GM12878 (cell line): ENCODE results near the gene LRSAM1. TPM values are rescaled to one million over a fixed set of nuclear protein-coding genes. Genes with fewer than 3 reads are reported as not detected.

ENCODE experiments used
- ATAC-seq: fragments of 200-7000 bp; cut with Tn5 transposase; 3 replicates; pipeline ENCODE4 v1.9.1; 2020; ENCODE audit warnings: mild to moderate bottlenecking, moderate library complexity
- BruUV-seq: library from RNA; stranded (reverse); fragments of 400-500 nt; replicated peaks from 2 replicates; lab custom pipeline; 2021; lab: Mats Ljungman, UMichigan
- CTCF ChIA-PET: fragments of 300-600 bp; sonication (Branson Sonifier 250); formaldehyde crosslinking; extraction: SDS; loops from one replicate; lab custom pipeline; 2021; ENCODE audit warnings: inconsistent platforms; lab: Yijun Ruan, JAX
- POLR2A ChIA-PET: fragments of 350-600 bp; formaldehyde crosslinking; extraction: SDS; loops from one replicate; lab custom pipeline; 2021; ENCODE audit warnings: inconsistent platforms; lab: Charles Lee
- RAD21 ChIA-PET: fragments of 300-600 bp; sonication (Branson Sonifier 250); formaldehyde crosslinking; loops from one replicate; lab custom pipeline; 2023; ENCODE audit warnings: antibody characterized with exemption; ENCODE audit not compliant: unreplicated experiment; lab: Charles Lee
- SMC1A ChIA-PET: fragments of 300-600 bp; sonication (Branson Sonifier 250); formaldehyde crosslinking; loops from one replicate; lab custom pipeline; 2023; ENCODE audit not compliant: unreplicated experiment, uncharacterized antibody; lab: Charles Lee
- DNase-seq: peaks from one replicate; pipeline ENCODE4 v3.0.0-alpha.2; 2011; ENCODE audit warnings: low read depth, low spot score
- FAIRE-seq: peaks from 3 replicates; lab custom pipeline; 2011; peaks lifted over from hg19 to GRCh38; lab: Jason Lieb, UNC
- H2AFZ ChIP-seq: 2 replicates; pipeline ENCODE4 v1.6.0; 2011; ENCODE audit warnings: low read depth, low read length, control low read depth; ENCODE audit not compliant: control insufficient read depth
- H3K27ac ChIP-seq: 2 replicates; pipeline ENCODE4 v1.5.1; 2011; ENCODE audit warnings: control low read depth; ENCODE audit not compliant: control insufficient read depth, insufficient read depth
- H3K27me3 ChIP-seq, 2 experiments: replicated peaks in 1 of 2; 2 replicates each; pipeline versions ENCODE4 v1.6.0 to v1.6.1; 2011; ENCODE audit warnings: low read length in 1 of 2; ENCODE audit not compliant: control insufficient read depth in 2 of 2, insufficient read depth in 2 of 2
- H3K36me3 ChIP-seq, 2 experiments: 2 replicates each; pipeline ENCODE4 v1.5.1; 2011; ENCODE audit warnings: low read length in 1 of 2; ENCODE audit not compliant: control insufficient read depth in 2 of 2, insufficient read depth in 2 of 2
- H3K4me1 ChIP-seq: 2 replicates; pipeline ENCODE4 v1.6.1; 2011; ENCODE audit warnings: mild to moderate bottlenecking, low read length, moderate library complexity, mixed read lengths; ENCODE audit not compliant: control insufficient read depth, insufficient read depth
- H3K4me2 ChIP-seq: 2 replicates; pipeline ENCODE4 v1.6.0; 2011; ENCODE audit warnings: control low read depth; ENCODE audit not compliant: control insufficient read depth, insufficient read depth
- H3K4me3 ChIP-seq: fragments of 200-600 bp; sonication (generic); 2 replicates; pipeline ENCODE4 v1.5.1; 2016
- H3K79me2 ChIP-seq: 2 replicates; pipeline ENCODE4 v1.6.0; 2011; ENCODE audit warnings: low read length; ENCODE audit not compliant: control insufficient read depth, insufficient read depth
- H3K9ac ChIP-seq: 2 replicates; pipeline ENCODE4 v1.8.0; 2011; ENCODE audit warnings: low read length, control low read depth, mixed read lengths; ENCODE audit not compliant: control insufficient read depth, insufficient read depth
- H3K9me3 ChIP-seq: replicated peaks from 3 replicates; pipeline ENCODE4 v1.5.1; 2011; ENCODE audit warnings: mild to moderate bottlenecking, low read length; ENCODE audit not compliant: control insufficient read depth, insufficient read depth
- H4K20me1 ChIP-seq: 2 replicates; pipeline ENCODE4 v1.6.0; 2011; ENCODE audit not compliant: control insufficient read depth, insufficient read depth
- ASH2L ChIP-seq: fragments of 300-600, 200-600 bp; sonication (generic); IDR thresholded peaks from 2 replicates; pipeline ENCODE4 v1.6.1; 2017; ENCODE audit warnings: low read depth, mild to moderate bottlenecking, borderline replicate concordance
- BHLHE40 ChIP-seq, 2 experiments: fragments of 450-650 bp in 1 of 2; IDR thresholded peaks; 2 replicates each; pipeline ENCODE4 v1.6.1; 2011 to 2017; ENCODE audit warnings: low read depth in 2 of 2, borderline replicate concordance in 1 of 2, improper control_type of control experiment in 1 of 2, low read length in 1 of 2, mild to moderate bottlenecking in 1 of 2
- DPF2 ChIP-seq: fragments of 450-650 bp; IDR thresholded peaks from 2 replicates; pipeline ENCODE4 v1.6.1; 2017; ENCODE audit warnings: mild to moderate bottlenecking
- ESRRA ChIP-seq: IDR thresholded peaks from 2 replicates; pipeline ENCODE4 v1.6.1; 2012; ENCODE audit warnings: mild to moderate bottlenecking, low read length, improper control_type of control experiment
- FOXM1 ChIP-seq: IDR thresholded peaks from 2 replicates; pipeline ENCODE4 v1.6.1; 2012; ENCODE audit warnings: low read depth, mild to moderate bottlenecking, inconsistent platforms, low read length, moderate library complexity
- NFXL1 ChIP-seq: fragments of 450-650 bp; IDR thresholded peaks from 2 replicates; pipeline ENCODE4 v1.6.1; 2017; ENCODE audit warnings: antibody characterized with exemption, mild to moderate bottlenecking, borderline replicate concordance
- PAX8 ChIP-seq: fragments of 450-650 bp; IDR thresholded peaks from 2 replicates; pipeline ENCODE4 v1.6.1; 2017; ENCODE audit warnings: mild to moderate bottlenecking, moderate library complexity
- PML ChIP-seq: IDR thresholded peaks from 2 replicates; pipeline ENCODE4 v1.6.1; 2012; ENCODE audit warnings: low read length, inconsistent platforms
- POLR2A ChIP-seq: IDR thresholded peaks from 2 replicates; pipeline ENCODE4 v1.6.1; 2011; ENCODE audit warnings: low read depth, mild to moderate bottlenecking, low read length
- RFX5 ChIP-seq: IDR thresholded peaks from 2 replicates; pipeline ENCODE4 v1.6.1; 2011; ENCODE audit warnings: low read depth, low read length, improper control_type of control experiment
- SIN3A ChIP-seq: IDR thresholded peaks from 2 replicates; pipeline ENCODE4 v1.6.1; 2012; ENCODE audit warnings: low read depth, low read length, improper control_type of control experiment
- SP1 ChIP-seq: IDR thresholded peaks from one replicate; pipeline ENCODE4 v1.6.1; 2011; ENCODE audit warnings: low read depth, low read length
- SPI1 ChIP-seq: IDR thresholded peaks from 2 replicates; pipeline ENCODE4 v1.6.1; 2011; ENCODE audit warnings: low read depth, mild to moderate bottlenecking, low read length, moderate library complexity, borderline replicate concordance; ENCODE audit not compliant: insufficient read depth
- SREBF1 ChIP-seq: IDR thresholded peaks from 2 replicates; pipeline ENCODE4 v1.6.1; 2012; ENCODE audit warnings: mild to moderate bottlenecking, low read length
- STAT1 ChIP-seq: fragments of 450-650 bp; conservative IDR thresholded peaks from 2 replicates; pipeline ENCODE4 v1.6.1; 2014; ENCODE audit warnings: antibody characterized with exemption, mild to moderate bottlenecking
- SUPT20H ChIP-seq: IDR thresholded peaks from 2 replicates; pipeline ENCODE4 v1.6.1; 2011; ENCODE audit warnings: low read depth, mild to moderate bottlenecking, low read length, moderate library complexity, borderline replicate concordance; ENCODE audit not compliant: control insufficient read depth
- YY1 ChIP-seq: IDR thresholded peaks from 2 replicates; pipeline ENCODE4 v1.6.1; 2011; ENCODE audit warnings: low read depth, mild to moderate bottlenecking, low read length
- ZSCAN29 ChIP-seq: fragments of 450-650 bp; IDR thresholded peaks from 2 replicates; pipeline ENCODE4 v1.6.1; 2017; ENCODE audit warnings: mild to moderate bottlenecking, moderate library complexity
- WGBS: methylation state at CpG from one replicate; pipeline ENCODE4 v1.1.6; 2016; ENCODE audit warnings: low lambda C conversion rate; ENCODE audit not compliant: insufficient replicate concordance, insufficient coverage; ENCODE audit errors: missing lambda C conversion rate; 5-methylcytosine and 5-hydroxymethylcytosine counted together
- in situ Hi-C: fragments of 300-500 bp; cut with MboI; formaldehyde crosslinking; loops from 9 replicates; pipeline ENCODE4 v1.14.3; 2018; ENCODE audit warnings: mixed read lengths
- intact Hi-C: fragments of 100-400 bp; cut with micrococcal nuclease; formaldehyde crosslinking; loops from one replicate; pipeline ENCODE4 v1.14.2; 2022; ENCODE audit not compliant: unreplicated experiment
- polyA plus RNA-seq, 11 experiments: library from polyadenylated mRNA; depleted of rRNA in 4 of 11; unstranded in 6 of 11; stranded (reverse) in 5 of 11; fragments of >200 nt; fragmentation: Nextera tagmentation in 4 of 11; fragmentation: Illumina TruSeq in 1 of 11; extraction: Ambion mirVana in 4 of 11; extraction: Trizol in 1 of 11; gene quantifications; 1 replicate in 1 of 11; 2 replicates in 10 of 11; pipeline versions ENCODE4 v1.2.1 to v1.2.3, GENCODE V29; 2011 to 2016; ENCODE audit warnings: inconsistent platforms in 2 of 11, missing spikeins in 2 of 11, low read depth in 1 of 11
- total RNA-seq, 4 experiments: library from RNA; depleted of rRNA in 3 of 4; stranded (reverse); fragments of >200 nt in 3 of 4; fragmentation: Illumina TruSeq in 1 of 4; extraction: Trizol in 1 of 4; gene quantifications; 2 replicates each; pipeline versions ENCODE4 v1.2.1 to v1.2.3, GENCODE V29; 2013 to 2021

The LRSAM1 gene
- total and polyA plus RNA-seq, 10 of the 15 experiments (the other 5 are each of a cell fraction or from before 2014, with no cell fraction given) = 0.14 to 23.4 (median 11.7) TPM

- Histone ChIP-seq H4K20me1 (no peaks in the 10 kb centered on the region), H3K27ac (no peak overlapping the region), H3K9me3 (no peaks in the 10 kb centered on the region), H2AFZ (no peak overlapping the region), H3K27me3 (no peaks in the 10 kb centered on the region; a peak in 1 of 4 replicates), H3K4me2 (no peak overlapping the region)
- 40% methylated on average over 8 of the region's 8 CpGs for WGBS
- no peak for ATAC-seq
- POLR2A ChIA-PET = no interaction called here
- in situ Hi-C loops = no loop called here
- no peak for TF ChIP-seq SP1
- no peak for TF ChIP-seq POLR2A
- no peak for TF ChIP-seq STAT1
- TF ChIP-seq FOXM1 = no peak
- TF ChIP-seq SPI1 = no peak
- TF ChIP-seq RFX5 = no peak
- TF ChIP-seq BHLHE40 (IDR thresholded peaks at IDR 0.05; ENCODE audit: borderline replicate concordance in 1 of 2, low read depth in 2 of 2, low read length in 1 of 2) = no peak
- no peak for TF ChIP-seq SIN3A
- TF ChIP-seq PML = no peak
- no peak for TF ChIP-seq NFXL1
- no peak for TF ChIP-seq ZSCAN29
- TF ChIP-seq ESRRA = no peak
- no peak for TF ChIP-seq DPF2
- TF ChIP-seq SREBF1 = no peak
- TF ChIP-seq PAX8 = no peak
- TF ChIP-seq ASH2L = no peak
- no peak for TF ChIP-seq SUPT20H
- no peak for TF ChIP-seq YY1
- TF ChIP-seq, all 136 proteins: peak for 0
- RAD21 ChIA-PET = no interaction called here
- Histone ChIP-seq H3K79me2 (no peaks in the 10 kb centered on the region), H3K9ac (no peak overlapping the region), H3K4me3 (no peak overlapping the region), H3K36me3 (no peaks in the 10 kb centered on the region), H3K4me1 (no peaks in the 10 kb centered on the region)
- no TSS peak for BruUV-seq
- intact Hi-C loops = no loop called here
- SMC1A ChIA-PET = no interaction called here
- DNase-seq = no peak
- CTCF ChIA-PET = no interaction called here
- no peak for FAIRE-seq
These were observed 98.4 kb downstream of the LRSAM1 start for GRCh38 chr9:127549751-127550150.
